Right cardiac atrium (tissue), 5 donors: Measurements from ENCODE around the gene HEPACAM2. TPM values are rescaled to one million over a fixed set of nuclear protein-coding genes. Genes with fewer than 3 reads are reported as not detected.

ENCODE experiments used
- ATAC-seq, 2 donors: fragments of 200-7000 bp; cut with Tn5 transposase; one replicate each; pipeline versions ENCODE4 v1.8.0 to v1.9.1; 2020; ENCODE audit warnings: moderate library complexity in 2 of 2, mild to moderate bottlenecking in 1 of 2
- DNase-seq, 3 donors: peaks; one replicate each; pipeline ENCODE4 v3.0.0-alpha.2; 2020
- H3K27ac ChIP-seq: one replicate; pipeline ENCODE4 v1.5.1; 2013; ENCODE audit warnings: mild to moderate bottlenecking, low read length, control low read depth, moderate library complexity
- H3K27me3 ChIP-seq: one replicate; pipeline ENCODE4 v1.6.1; 2013; ENCODE audit not compliant: control insufficient read depth, insufficient read depth
- H3K4me1 ChIP-seq: one replicate; pipeline ENCODE4 v1.6.1; 2013; ENCODE audit warnings: low read length; ENCODE audit not compliant: control insufficient read depth, insufficient read depth
- H3K4me3 ChIP-seq: one replicate; pipeline ENCODE4 v1.5.1; 2013; ENCODE audit warnings: low read length, control low read depth
- H3K9me3 ChIP-seq: one replicate; pipeline ENCODE4 v1.6.1; 2013; ENCODE audit warnings: low read length; ENCODE audit not compliant: control insufficient read depth
- WGBS: extraction: QIAGEN DNeasy Blood & Tissue Kit; methylation state at CpG from one replicate; pipeline ENCODE4 v1.1.7; 2013; 5-methylcytosine and 5-hydroxymethylcytosine counted together
- intact Hi-C, 4 donors: fragments of 100-400 bp; cut with DNase I; formaldehyde crosslinking; loops; one replicate each; pipeline versions ENCODE4 v1.11.0 to v1.14.0; 2022 to 2023
- polyA plus RNA-seq: library from polyadenylated mRNA; stranded (reverse); fragments of 200-250 nt; gene quantifications from one replicate; pipeline ENCODE4 v1.2.3, GENCODE V29; 2013
- total RNA-seq, 4 donors: library from RNA; stranded (reverse); fragmentation: NEBNext Ultra II Directional; extraction: Animal tissue kit (Norgen Biotek cat#: 25700); gene quantifications; one replicate each; pipeline ENCODE4 v1.2.1, GENCODE V29; 2021
- donor health status: healthy with polysubstance abuse.
- donor health status: DM: no; HTN: yes; CAD: no.
- donor health status: DM: no; HTN: no; CAD: no.
- donor health status: DM: no; HTN: yes; CAD: no; lungs with severe emphysema.
- donor health status: DM: yes; HTN: yes; CAD: no.

Gene HEPACAM2
- total and polyA plus RNA-seq, 5 donors, result not detected

DNA sequence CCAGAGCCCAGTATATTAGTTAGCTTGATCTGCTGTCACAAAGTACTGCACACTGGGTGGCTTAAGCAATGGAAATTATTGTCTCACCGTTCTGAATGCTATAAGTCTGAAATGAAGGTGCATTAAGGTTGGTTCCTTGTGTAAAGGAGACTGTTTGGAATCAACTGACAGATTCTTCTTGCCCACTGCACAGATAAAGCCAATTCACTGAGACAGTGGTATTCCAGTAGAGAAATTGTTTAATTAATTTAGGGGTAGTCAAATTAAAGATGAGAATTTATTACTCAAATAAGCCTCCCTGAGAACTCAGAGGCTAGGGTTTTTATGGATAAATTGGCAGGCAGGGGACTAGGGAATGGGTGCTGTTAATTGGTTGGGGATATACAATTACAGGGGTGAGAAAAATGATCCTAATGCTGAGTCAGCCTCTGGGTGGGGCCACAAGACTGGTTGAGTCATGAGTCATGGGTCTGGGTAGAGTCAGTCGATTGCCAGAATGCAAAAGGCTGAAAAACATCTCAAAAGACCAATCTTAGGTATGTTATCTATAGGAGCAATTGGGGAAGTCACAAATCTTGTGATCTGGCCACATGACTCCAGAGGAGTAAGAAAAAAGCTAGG lies 54.6 kb downstream of the HEPACAM2 start:
- WGBS, result 57% methylated on average over 2 of the region's 2 CpGs
- Histone ChIP-seq H3K9me3 (peaks cover 2% of the 10 kb centered on the region), H3K27me3 (no peaks in the 10 kb centered on the region), H3K4me3 (no peak overlapping the region), H3K27ac (no peak overlapping the region), H3K4me1 (no peaks in the 10 kb centered on the region)
- no peak for DNase-seq
- no peak for ATAC-seq
- intact Hi-C loops, result no loop called here

- H3K4me3 ChIP-seq, result no peak overlapping the region
- WGBS, result 64% methylated on average over 1 of the region's 1 CpG
- no peak for DNase-seq
- ATAC-seq, result no peak
- H3K27me3 ChIP-seq, result peaks cover 2% of the 10 kb centered on the region
- intact Hi-C loops, result no loop called here
- no peaks in the 10 kb centered on the region for H3K9me3 ChIP-seq
- H3K4me1 ChIP-seq, result no peaks in the 10 kb centered on the region
- H3K27ac ChIP-seq, result no peak overlapping the region
These were observed 60.8 kb downstream of the HEPACAM2 start for GRCh38 chr7:93165447-93165846.

- no peak for ATAC-seq
- Histone ChIP-seq H3K27me3 (peaks cover 2% of the 10 kb centered on the region), H3K9me3 (no peaks in the 10 kb centered on the region), H3K4me1 (no peaks in the 10 kb centered on the region), H3K27ac (no peak overlapping the region), H3K4me3 (no peak overlapping the region)
- no peak for DNase-seq
- WGBS, result 86% methylated on average over 2 of the region's 2 CpGs
- intact Hi-C loops, result no loop called here
These were observed 61.5 kb downstream of the HEPACAM2 start for GRCh38 chr7:93164766-93165165.

DNA sequence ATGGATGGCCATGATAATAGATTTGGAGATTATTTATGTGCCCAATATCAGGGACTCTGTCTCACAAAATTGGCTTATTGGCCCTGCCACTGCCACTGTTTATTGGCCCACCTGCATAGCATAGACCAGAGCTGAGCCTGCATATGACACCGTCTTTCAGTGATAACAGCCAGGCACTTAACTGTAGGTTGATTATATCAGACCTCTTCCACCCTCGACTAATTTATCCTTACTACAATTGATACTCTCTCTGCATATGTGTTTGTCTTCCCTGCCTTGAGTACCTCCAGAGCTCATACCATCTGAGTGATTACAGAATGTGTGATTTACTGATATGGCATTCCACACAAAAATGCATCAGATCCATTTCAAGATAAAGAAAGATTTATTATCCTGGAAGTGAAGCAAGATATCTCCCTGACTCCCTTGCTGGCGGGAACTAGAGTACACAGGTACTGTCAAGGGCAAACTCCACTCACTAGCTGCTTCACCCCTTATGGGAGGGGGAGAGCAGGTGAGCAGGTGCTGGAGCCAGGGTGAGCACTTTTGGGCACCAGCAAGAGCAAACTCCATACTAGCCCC lies 65.0 kb downstream of the HEPACAM2 start:
- Histone ChIP-seq H3K4me3 (no peak overlapping the region), H3K27me3 (peaks cover 2% of the 10 kb centered on the region), H3K4me1 (no peaks in the 10 kb centered on the region), H3K9me3 (no peaks in the 10 kb centered on the region), H3K27ac (no peak overlapping the region)
- DNase-seq (no peak), ATAC-seq (no peak)
- 85% methylated on average over 3 of the region's 3 CpGs for WGBS
- intact Hi-C loops, result no loop called here

GRCh38 chr7:93160410-93160809 lies 65.9 kb downstream of the HEPACAM2 start:
- Histone ChIP-seq H3K9me3 (no peaks in the 10 kb centered on the region), H3K4me3 (no peak overlapping the region), H3K27ac (no peak overlapping the region), H3K4me1 (no peaks in the 10 kb centered on the region), H3K27me3 (peaks cover 2% of the 10 kb centered on the region)
- ATAC-seq (no peak), DNase-seq (no peak)
- WGBS, result 63% methylated on average over 1 of the region's 1 CpG
- intact Hi-C loops, result no loop called here

DNA sequence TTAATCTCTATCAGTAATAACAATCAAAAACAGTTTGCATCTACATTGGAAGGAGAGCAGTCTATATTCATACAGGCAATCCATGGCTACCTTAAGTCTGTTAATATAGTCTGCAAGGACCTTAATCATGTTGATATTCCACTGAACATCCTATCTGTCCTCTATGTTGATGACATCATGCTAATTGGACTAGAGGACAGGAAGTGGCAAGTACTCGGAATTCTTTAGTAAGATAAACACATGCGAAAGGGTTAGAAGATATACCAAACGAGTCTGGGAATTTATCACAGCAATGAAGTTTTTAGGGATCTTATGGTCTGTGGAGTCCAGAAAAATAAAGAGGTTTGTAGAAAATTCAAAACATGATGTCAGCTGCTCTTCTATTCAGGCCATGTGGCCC lies 66.8 kb downstream of the HEPACAM2 start:
- WGBS, result 28% methylated on average over 3 of the region's 3 CpGs
- no peak overlapping the region for H3K4me3 ChIP-seq
- no peaks in the 10 kb centered on the region for H3K9me3 ChIP-seq
- no peak overlapping the region for H3K27ac ChIP-seq
- no peak for ATAC-seq
- H3K4me1 ChIP-seq, result no peaks in the 10 kb centered on the region
- intact Hi-C loops, result no loop called here
- no peak for DNase-seq
- peaks cover 2% of the 10 kb centered on the region for H3K27me3 ChIP-seq

DNA sequence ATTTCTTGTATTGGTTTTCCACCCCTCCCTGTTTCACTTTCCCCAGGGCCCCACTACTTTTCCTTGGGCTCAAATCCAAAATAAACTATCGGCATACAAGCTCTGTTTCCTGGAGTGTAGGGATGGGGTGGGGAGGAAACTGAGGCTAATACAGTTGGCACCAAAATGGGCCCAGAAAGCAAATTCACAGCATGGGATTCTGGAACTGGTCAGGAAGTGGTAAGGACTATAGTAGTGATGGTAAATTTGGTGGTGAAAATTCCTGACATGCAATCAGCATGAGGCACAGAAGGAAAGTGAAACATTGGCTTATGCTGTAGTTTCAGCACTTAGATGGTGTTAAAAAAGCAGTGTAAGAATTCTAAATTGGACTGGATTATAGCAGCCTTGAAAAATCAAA lies 69.4 kb downstream of the HEPACAM2 start:
- Histone ChIP-seq H3K4me1 (no peaks in the 10 kb centered on the region), H3K4me3 (no peak overlapping the region), H3K27me3 (peaks cover 2% of the 10 kb centered on the region), H3K27ac (no peak overlapping the region), H3K9me3 (no peaks in the 10 kb centered on the region)
- intact Hi-C loops, result no loop called here
- 57% methylated on average over 1 of the region's 1 CpG for WGBS
- DNase-seq (no peak), ATAC-seq (no peak)

- no peak overlapping the region for H3K4me3 ChIP-seq
- no peaks in the 10 kb centered on the region for H3K27me3 ChIP-seq
- ATAC-seq, result no peak
- no peak overlapping the region for H3K27ac ChIP-seq
- DNase-seq, result no peak
- H3K4me1 ChIP-seq, result peaks cover 5% of the 10 kb centered on the region
- intact Hi-C loops, result no loop called here
- no peaks in the 10 kb centered on the region for H3K9me3 ChIP-seq
- WGBS, result 98% methylated on average over 1 of the region's 1 CpG
These were observed 76.0 kb downstream of the HEPACAM2 start for GRCh38 chr7:93150200-93150835.

GRCh38 chr7:93148727-93149126 lies 77.5 kb downstream of the HEPACAM2 start:
- intact Hi-C loops, result no loop called here
- no peaks in the 10 kb centered on the region for H3K9me3 ChIP-seq
- no peak overlapping the region for H3K27ac ChIP-seq
- DNase-seq (no peak), ATAC-seq (no peak)
- H3K27me3 ChIP-seq, result no peaks in the 10 kb centered on the region
- peak overlapping the region; percentile 92 for H3K4me3 ChIP-seq
- peaks cover 5% of the 10 kb centered on the region for H3K4me1 ChIP-seq
- WGBS, result 71% methylated on average over 3 of the region's 3 CpGs

DNA sequence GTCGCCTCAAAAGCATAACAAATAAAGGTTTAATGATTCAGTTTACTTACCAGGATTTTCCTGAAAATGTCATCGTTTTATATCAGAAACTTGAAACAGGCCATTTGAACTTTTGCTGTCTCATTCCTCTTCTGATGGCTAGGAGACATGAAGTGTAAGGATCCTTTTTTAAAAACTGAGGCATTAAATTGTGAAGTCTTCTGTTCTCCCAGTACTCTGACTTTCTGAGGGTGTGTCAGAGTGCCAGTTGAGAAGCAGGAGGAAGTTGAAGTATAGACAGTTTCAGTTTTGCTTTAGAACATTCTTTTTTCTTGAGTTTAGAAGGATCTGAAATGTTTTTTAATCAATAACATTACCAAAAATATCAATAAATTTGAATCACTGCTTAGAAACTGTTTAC lies 78.1 kb downstream of the HEPACAM2 start, which contains the start of gene SAMD9L:
TSS of gene SAMD9L (minus strand) at position 242 of the 400 bp plus-strand sequence. CDS start 12,414 bp downstream, outside the sequence.
- Histone ChIP-seq H3K9me3 (no peaks in the 10 kb centered on the region), H3K27me3 (no peaks in the 10 kb centered on the region), H3K4me3 (peak within 1 kb of the TSS; percentile 92), H3K4me1 (peaks cover 5% of the 10 kb centered on the region), H3K27ac (peak within 1 kb of the TSS; percentile 27)
- intact Hi-C loops, result no loop called here
- WGBS, result 21% methylated on average over 2 of the region's 2 CpGs
- no peak for DNase-seq
- peak; percentile 78 to 79 for ATAC-seq

GRCh38 chr7:93147363-93147762 lies 78.9 kb downstream of the HEPACAM2 start:
- Histone ChIP-seq H3K9me3 (no peaks in the 10 kb centered on the region), H3K27me3 (no peaks in the 10 kb centered on the region), H3K4me3 (peak overlapping the region; percentile 92), H3K4me1 (peaks cover 5% of the 10 kb centered on the region), H3K27ac (peak overlapping the region; percentile 27)
- WGBS, result 8% methylated on average over 3 of the region's 3 CpGs
- ATAC-seq, result peak; percentile 86 to 96
- DNase-seq, result peak; percentile 31 to 52 (median 31)
- intact Hi-C loops, result no loop called here
